Stimulated activated naive CD4-positive, alpha-beta T cell (primary cell): Measurements from ENCODE around the gene ISG20.

Experiments used
- DNase-seq, 6 experiments: peaks; one replicate each; lab custom pipeline; 2025; lab: John Stamatoyannopoulos, UW

The ISG20 gene

DNA sequence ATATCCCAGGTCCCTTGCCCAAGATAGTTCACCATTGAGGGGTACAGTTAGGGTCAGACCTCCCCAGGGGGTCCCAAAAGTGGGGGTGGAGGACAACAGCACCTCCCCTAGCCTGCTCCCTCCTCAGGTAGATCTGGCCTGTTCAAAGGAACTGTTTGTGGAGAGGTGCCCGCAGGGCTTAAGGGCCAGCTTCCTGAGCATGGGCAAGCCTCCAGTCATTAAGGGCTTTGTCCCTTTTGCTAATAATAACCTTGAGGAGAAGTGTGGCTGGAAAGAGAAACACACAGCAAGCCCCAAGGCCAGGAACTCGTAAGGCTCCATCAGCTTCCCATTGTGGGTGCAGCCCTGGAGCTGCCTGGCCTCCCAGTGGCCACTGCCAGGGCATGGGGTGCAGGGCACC is 47.4 kb downstream of the ISG20 start:
- no peak for DNase-seq

DNA sequence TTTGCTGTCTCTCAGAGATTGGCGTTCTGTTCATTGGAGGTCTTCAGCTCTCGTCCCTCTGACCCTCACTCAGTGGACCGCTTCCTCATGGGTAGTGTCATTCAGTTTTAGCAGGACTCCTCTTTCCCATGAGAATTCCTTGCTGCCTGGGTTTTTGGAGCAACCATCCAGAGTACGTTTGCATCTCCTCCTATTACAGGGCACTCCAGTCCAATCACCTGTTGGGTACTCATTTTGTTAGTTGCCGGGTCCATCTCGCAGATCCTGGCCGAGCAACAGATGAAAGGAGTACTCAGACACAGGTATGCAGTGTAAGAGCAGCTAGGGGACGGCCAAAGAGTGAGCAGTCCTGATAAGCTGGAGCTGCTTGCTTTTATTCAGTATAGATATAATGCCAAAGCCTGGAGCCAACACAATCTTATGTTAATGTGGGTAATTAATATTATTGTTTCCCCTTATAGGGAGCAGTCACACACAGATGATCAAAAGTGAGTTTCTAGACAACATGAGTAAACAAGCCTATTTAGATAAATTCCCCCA is 49.6 kb downstream of the ISG20 start:
- DNase-seq: no peak

DNA sequence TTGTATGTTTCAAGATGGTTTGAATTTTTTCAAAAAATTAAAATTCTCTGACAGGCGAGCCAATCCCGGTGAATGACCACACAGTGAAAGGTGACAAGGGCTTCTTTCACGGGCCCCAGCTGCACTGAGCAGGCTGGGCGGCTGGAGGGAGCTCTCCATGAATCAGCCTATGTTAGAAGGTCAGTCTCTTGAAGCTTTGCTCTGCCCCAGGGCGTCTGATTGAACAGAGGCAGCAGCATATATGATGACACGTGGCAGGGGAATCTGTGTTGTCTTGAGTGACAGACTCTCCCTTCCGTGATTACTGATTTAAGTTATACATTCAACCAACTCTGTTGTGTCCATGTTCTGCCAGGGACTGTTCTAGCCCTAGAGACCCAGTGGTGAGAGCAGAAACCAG is 51.5 kb downstream of the ISG20 start:
- no peak for DNase-seq

- DNase-seq: no peak
These were observed 54.4 kb downstream of the ISG20 start for GRCh38 chr15:88693191-88693590.

GRCh38 chr15:88695101-88695500 is 56.3 kb downstream of the ISG20 start:
- DNase-seq: no peak

- no peak for DNase-seq
These were observed 57.0 kb downstream of the ISG20 start for GRCh38 chr15:88695691-88696251.

DNA sequence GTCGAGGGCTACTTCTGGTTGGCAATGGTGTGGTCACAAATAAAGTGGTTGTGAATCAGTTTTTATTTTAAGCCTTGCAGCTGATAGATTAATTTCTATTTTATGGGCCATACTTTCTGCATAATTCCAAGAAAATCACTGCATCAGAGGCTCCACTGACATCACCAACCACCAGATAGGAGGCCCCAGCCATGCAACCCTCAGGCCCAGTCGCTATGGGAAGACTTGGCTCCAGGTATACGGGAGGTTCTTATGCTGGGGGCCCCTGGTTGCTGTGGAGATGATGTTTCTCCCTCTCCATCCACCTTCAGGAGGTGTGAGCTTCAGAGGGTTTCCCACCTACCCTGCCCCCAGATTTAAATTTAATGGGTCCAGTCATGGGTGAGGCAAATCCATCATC is 57.4 kb downstream of the ISG20 start:
- DNase-seq: no peak

GRCh38 chr15:88697276-88697675 is 58.5 kb downstream of the ISG20 start:
- DNase-seq: no peak

GRCh38 chr15:88699861-88700260 is 61.0 kb downstream of the ISG20 start:
- DNase-seq: no peak

DNA sequence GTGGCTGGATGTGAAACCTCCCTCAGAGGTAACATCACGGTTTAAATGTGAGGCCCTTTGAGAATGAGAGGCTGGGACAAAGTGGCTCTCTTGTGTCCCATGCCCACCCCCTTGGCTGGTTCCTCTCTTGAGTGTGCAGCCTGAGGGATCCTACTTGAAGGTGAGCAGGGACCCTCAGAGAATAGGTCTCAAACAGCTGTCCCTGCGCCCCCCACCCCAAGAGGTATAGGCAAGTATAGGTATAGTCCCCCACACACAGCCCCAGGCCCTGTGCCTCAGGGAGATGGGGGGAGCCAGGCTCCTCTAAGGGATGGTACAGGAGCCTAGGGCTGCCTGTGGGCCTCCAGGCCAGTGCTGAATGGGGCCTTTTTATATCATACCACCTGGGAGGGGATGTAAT is 61.9 kb downstream of the ISG20 start:
- DNase-seq: no peak

- no peak for DNase-seq
These were observed 62.8 kb downstream of the ISG20 start for GRCh38 chr15:88701561-88702095.

GRCh38 chr15:88702983-88703382 is 64.2 kb downstream of the ISG20 start:
- no peak for DNase-seq

GRCh38 chr15:88703533-88703932 is 64.7 kb downstream of the ISG20 start:
- no peak for DNase-seq

DNA sequence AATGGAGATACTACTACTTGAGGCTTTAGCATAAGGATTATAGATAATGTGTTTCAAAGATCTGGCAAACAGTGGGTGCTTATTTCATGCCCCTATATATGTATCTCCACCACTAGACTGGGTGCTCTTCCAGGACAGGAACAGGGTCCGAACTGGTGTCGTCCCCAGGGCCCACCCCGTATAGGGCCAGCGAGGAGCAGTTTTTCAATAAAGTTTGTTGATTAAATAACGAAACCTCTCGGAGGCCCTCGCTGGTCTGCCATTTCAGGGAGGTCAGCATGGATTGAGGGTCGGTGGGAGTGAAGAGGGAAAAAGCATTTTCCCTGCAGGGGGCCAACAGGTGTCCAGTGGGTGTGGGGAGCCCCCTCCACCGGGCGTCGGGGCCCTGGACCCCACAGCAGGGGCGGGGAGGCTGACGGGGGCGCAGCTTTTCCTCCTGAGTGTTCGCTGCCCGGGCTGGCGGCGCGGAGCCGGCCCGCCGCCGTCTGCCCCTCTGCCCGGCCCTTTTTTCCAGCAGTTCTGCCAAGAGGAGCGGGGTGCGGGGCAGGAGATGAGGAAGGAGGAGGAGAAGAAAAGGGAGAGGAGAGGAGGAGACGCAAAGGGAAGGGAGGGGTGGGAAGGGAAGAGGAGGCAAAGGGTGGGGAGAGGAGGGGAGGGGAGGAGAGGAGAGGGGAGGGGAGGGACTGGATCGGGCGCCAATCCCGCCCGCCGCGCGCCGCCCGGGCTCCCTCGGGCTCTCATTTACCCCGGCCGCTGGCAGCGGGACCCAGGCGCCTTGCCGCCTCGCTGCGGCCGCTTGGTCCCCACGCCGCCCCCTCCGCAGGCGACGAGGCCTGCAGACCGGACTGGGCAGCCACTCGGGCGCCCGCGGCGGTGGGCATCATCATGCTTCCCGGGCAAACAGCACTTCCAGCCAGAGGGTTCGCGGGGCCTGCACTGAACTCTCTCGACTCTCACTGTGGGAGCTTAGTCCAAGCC is 66.3 kb downstream of the ISG20 start:
- DNase-seq: peak in 1 of 6 experiments; percentile 6

DNA sequence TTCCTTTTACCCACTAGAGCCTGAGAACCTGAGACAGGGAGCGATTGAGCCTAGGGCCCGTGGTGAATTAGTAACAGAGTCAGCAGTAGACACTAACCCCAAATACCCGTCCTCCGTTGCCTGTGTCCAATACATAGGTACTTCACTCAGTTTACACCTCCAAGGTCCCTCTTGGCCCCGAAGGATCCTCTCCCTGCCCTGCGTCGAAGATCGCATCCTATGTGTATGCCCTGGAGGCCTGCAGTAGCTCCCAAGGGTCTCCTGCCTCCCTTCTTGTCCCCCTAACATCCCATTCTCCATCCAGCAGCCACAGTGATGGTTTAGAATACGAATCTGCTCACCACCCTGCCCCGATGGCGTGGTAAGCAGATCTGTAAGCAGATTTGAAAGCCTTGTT is 67.0 kb downstream of the ISG20 start:
- no peak for DNase-seq
